Gastrocnemius medialis (tissue), 4 donors: Measurements from ENCODE around the gene DGKH. TPM values are rescaled to one million over a fixed set of nuclear protein-coding genes. Genes with fewer than 3 reads are reported as not detected.

Experiments
- ATAC-seq, 2 donors: fragments of 150-250 bp; one replicate each; pipeline ENCODE4 v1.9.1; 2016
- DNase-seq, 2 donors: peaks; one replicate each; pipeline ENCODE4 v3.0.0-alpha.2; 2019
- H3K27ac ChIP-seq, 4 donors: fragments of 200-600 bp; sonication (generic); 1 replicate in 1 of 4; 2 replicates in 3 of 4; pipeline ENCODE4 v1.5.1; 2016 to 2018; ENCODE audit warnings: mild to moderate bottlenecking in 2 of 4, moderate library complexity in 1 of 4
- H3K27me3 ChIP-seq, 3 donors: fragments of 200-600 bp; sonication (generic) in 2 of 3; 1 replicate in 1 of 3; 2 replicates in 2 of 3; pipeline versions ENCODE4 v1.5.1 to v1.6.0; 2016 to 2019; ENCODE audit warnings: mild to moderate bottlenecking in 1 of 3, moderate library complexity in 1 of 3
- H3K36me3 ChIP-seq, 2 donors: fragments of 200-600 bp; sonication (generic) in 1 of 2; one replicate each; pipeline ENCODE4 v1.5.1; 2017 to 2018
- H3K4me1 ChIP-seq, 2 donors: fragments of 200-600 bp; sonication (generic) in 1 of 2; one replicate each; pipeline ENCODE4 v1.5.1; 2016 to 2017; ENCODE audit warnings: mild to moderate bottlenecking in 2 of 2
- H3K4me3 ChIP-seq, 4 donors: fragments of 200-600 bp; sonication (generic) in 3 of 4; 1 replicate in 1 of 4; 2 replicates in 3 of 4; pipeline ENCODE4 v1.5.1; 2016 to 2019; ENCODE audit warnings: mild to moderate bottlenecking in 2 of 4
- H3K9me3 ChIP-seq, 3 donors: fragments of 200-600 bp; sonication (generic) in 2 of 3; 1 replicate in 1 of 3; 2 replicates in 2 of 3; pipeline ENCODE4 v1.5.1; 2016 to 2019
- POLR2A ChIP-seq, 2 donors: fragments of 450-650 bp; IDR thresholded peaks; one replicate each; pipeline ENCODE4 v1.6.1; 2017; ENCODE audit warnings: antibody characterized with exemption in 2 of 2, mild to moderate bottlenecking in 2 of 2, moderate library complexity in 2 of 2
- in situ Hi-C, 4 donors: fragments of 200-750 bp; cut with MboI; loops; one replicate each; pipeline versions ENCODE4 v1.15.0 to v1.8.0; 2017; ENCODE audit warnings: low sequenced_read_pairs in 4 of 4
- intact Hi-C: fragments of 100-400 bp; cut with DNase I; formaldehyde crosslinking; loops from one replicate; pipeline ENCODE4 v1.15.1; 2023; ENCODE audit warnings: low total_unique reads
- total RNA-seq, 4 donors: library from RNA; depleted of rRNA; stranded (reverse); fragments of >200 nt; gene quantifications; one replicate each; pipeline versions ENCODE4 v1.1.0 to v1.2.3, GENCODE V29; 2016
- TF ChIP-seq, protein P1 (sequence below), 5 experiments: fragments of 450-650 bp in 3 of 5; fragments of 200-600 bp in 2 of 5; sonication (generic) in 2 of 5; IDR thresholded peaks in 4 of 5; conservative IDR thresholded peaks in 1 of 5; 1 replicate in 4 of 5; 2 replicates in 1 of 5; pipeline ENCODE4 v1.5.1; 2016 to 2019; ENCODE audit warnings: antibody characterized with exemption in 5 of 5, mild to moderate bottlenecking in 3 of 5, moderate library complexity in 3 of 5

The DGKH gene
- total RNA-seq, 4 donors from 2014 or later, result 2.2 to 3.7 (median 3.0) TPM

DNA sequence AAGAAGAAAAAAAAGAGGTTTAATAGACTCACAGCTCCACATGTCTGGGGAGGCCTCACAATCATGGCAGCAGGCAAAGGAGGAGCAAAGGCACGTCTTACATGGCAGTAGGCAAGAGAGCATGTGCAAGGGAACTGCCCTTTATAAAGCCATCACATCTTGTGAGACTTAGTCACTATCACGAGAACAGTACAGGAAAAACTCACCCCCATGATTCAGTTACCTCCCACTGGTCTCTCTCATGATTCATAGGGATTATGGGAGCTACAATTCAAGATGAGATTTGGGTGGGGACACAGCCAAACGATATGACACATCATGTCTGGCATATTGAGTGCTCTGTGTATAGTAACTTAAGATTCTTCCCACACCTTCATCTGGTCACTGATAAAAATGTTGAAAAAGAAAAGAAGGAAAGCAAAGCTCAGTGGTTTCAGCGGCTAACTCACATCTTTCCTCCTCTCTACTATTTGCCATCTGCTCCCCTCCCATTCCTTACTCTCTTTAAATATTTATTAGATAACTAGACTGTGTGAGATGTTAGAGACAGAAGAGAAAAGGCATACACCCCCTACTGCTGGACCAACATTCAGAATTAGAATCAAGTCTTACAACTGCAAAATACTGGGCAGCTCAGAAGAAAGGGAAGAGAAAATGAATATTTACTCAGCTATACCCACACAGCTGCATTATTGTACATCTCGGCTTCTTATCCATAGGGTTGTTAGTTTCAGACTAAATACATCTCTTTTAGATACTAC, 163.4 kb downstream of the DGKH start:
- intact Hi-C loops, result no loop called here
- peaks cover 0 to 10% of the 10 kb centered on the region in 2 donors for H3K36me3 ChIP-seq

GRCh38 chr13:42214446-42214845, 166.0 kb downstream of the DGKH start:
- H3K36me3 ChIP-seq, result peaks cover 0 to 10% of the 10 kb centered on the region in 2 donors
- TF ChIP-seq, protein P1, sequence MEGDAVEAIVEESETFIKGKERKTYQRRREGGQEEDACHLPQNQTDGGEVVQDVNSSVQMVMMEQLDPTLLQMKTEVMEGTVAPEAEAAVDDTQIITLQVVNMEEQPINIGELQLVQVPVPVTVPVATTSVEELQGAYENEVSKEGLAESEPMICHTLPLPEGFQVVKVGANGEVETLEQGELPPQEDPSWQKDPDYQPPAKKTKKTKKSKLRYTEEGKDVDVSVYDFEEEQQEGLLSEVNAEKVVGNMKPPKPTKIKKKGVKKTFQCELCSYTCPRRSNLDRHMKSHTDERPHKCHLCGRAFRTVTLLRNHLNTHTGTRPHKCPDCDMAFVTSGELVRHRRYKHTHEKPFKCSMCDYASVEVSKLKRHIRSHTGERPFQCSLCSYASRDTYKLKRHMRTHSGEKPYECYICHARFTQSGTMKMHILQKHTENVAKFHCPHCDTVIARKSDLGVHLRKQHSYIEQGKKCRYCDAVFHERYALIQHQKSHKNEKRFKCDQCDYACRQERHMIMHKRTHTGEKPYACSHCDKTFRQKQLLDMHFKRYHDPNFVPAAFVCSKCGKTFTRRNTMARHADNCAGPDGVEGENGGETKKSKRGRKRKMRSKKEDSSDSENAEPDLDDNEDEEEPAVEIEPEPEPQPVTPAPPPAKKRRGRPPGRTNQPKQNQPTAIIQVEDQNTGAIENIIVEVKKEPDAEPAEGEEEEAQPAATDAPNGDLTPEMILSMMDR (IDR thresholded peaks at IDR 0.05 in 4 of 5, conservative IDR thresholded peaks at IDR 0.05 in 1 of 5), result no peak
- TF ChIP-seq POLR2A (IDR thresholded peaks at IDR 0.05), result no peak
- intact Hi-C loops (no loop called here), in situ Hi-C loops (no loop called here)
- ATAC-seq (no peak), DNase-seq (no peak)
- H3K27me3 ChIP-seq, result no peaks in the 10 kb centered on the region
- no peak overlapping the region for H3K27ac ChIP-seq
- no peaks in the 10 kb centered on the region for H3K4me1 ChIP-seq
- no peaks in the 10 kb centered on the region for H3K9me3 ChIP-seq
- H3K4me3 ChIP-seq, result no peak overlapping the region

More for the DNA sequence above, 163.4 kb downstream of the DGKH start:
- no peaks in the 10 kb centered on the region for H3K9me3 ChIP-seq
- TF ChIP-seq POLR2A (IDR thresholded peaks at IDR 0.05), result no peak
- TF ChIP-seq, protein P1 (IDR thresholded peaks at IDR 0.05 in 4 of 5, conservative IDR thresholded peaks at IDR 0.05 in 1 of 5), result no peak
- in situ Hi-C loops, result no loop called here
- H3K27me3 ChIP-seq, result no peaks in the 10 kb centered on the region
- no peaks in the 10 kb centered on the region for H3K4me1 ChIP-seq
- DNase-seq (no peak), ATAC-seq (no peak)
- no peak overlapping the region for H3K4me3 ChIP-seq
- H3K27ac ChIP-seq, result no peak overlapping the region

DNA sequence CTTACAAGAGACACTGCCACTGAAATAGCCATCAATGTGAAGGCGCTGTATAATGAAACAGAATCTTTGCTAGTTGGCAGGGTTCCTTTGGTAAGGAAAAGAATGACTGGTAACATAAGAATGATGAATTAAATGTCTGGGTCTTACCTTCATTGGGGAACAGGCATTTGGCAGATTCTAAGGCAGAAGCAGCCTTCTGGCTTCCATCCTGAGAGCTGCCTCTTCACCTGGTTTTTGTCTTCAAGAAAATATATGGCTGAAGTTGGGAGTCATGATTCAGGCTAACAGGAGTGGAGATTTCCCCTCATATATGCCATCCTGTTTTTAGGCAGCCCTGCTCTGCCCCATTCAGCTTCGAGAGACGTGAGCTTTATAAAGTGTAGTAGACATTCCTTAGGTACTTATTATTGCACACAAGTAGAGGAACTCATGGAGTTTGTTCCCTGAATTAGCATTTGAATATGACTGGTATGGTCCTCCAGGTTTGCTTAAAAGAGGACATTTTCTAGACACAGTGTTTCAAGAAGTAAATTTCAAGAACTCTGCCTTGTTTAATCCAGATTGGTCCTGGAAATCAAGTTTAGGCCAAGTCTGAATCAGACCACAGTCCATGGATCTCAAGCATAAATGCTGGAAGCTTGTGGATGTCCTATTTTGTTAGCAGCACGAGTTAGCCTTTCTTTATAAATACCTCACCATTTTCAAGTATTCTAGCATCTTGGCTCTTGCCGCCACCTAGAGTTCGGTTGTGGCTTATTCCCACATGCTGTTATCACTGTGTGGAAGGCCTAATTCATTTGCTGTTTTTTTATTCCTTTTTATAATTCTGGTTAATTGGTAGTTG, 167.4 kb downstream of the DGKH start:
- ATAC-seq, result no peak
- in situ Hi-C loops (no loop called here), intact Hi-C loops (no loop called here)
- H3K36me3 ChIP-seq, result peaks cover 0 to 7% of the 10 kb centered on the region in 2 donors
- TF ChIP-seq POLR2A (IDR thresholded peaks at IDR 0.05), result no peak
- TF ChIP-seq, protein P1 (IDR thresholded peaks at IDR 0.05 in 4 of 5, conservative IDR thresholded peaks at IDR 0.05 in 1 of 5), result no peak
- no peak overlapping the region for H3K27ac ChIP-seq
- H3K4me1 ChIP-seq, result no peaks in the 10 kb centered on the region
- no peak for DNase-seq
- no peak overlapping the region for H3K4me3 ChIP-seq
- no peaks in the 10 kb centered on the region for H3K27me3 ChIP-seq
- no peaks in the 10 kb centered on the region for H3K9me3 ChIP-seq

DNA sequence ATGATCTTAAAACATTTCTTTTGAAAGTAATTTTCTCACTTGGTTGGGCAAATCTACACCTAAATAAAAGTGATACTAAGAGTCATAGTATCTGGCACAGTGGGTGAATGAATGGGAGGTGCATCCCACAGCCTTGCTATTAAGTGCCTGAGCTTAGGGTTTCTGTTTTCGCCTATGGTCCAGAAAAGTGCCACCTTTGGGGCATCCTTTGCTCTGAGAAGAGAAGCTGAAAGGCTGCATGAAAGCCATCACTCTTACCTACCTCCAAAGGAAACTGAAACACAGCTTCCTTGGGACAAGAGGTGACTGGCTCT, 167.9 kb downstream of the DGKH start:
- no peak for DNase-seq
- Histone ChIP-seq H3K4me1 (no peaks in the 10 kb centered on the region), H3K4me3 (no peak overlapping the region), H3K36me3 (peaks cover 0 to 6% of the 10 kb centered on the region in 2 donors), H3K9me3 (no peaks in the 10 kb centered on the region), H3K27ac (no peak overlapping the region), H3K27me3 (no peaks in the 10 kb centered on the region)
- in situ Hi-C loops, result no loop called here
- ATAC-seq, result no peak
- intact Hi-C loops, result no loop called here
- TF ChIP-seq POLR2A (IDR thresholded peaks at IDR 0.05), result no peak
- TF ChIP-seq, protein P1 (IDR thresholded peaks at IDR 0.05 in 4 of 5, conservative IDR thresholded peaks at IDR 0.05 in 1 of 5), result no peak
